Measurements from ENCODE around the gene ZNF366. TPM values are rescaled to one million over a fixed set of nuclear protein-coding genes. Genes with fewer than 3 reads are reported as not detected.
A peak's percentile ranks its signal among the peaks of the same experiment; 100 is the strongest.

The ZNF366 gene
- total and polyA plus RNA-seq, 10 donors = 0.26 to 19.8 (median 9.4) TPM

DNA sequence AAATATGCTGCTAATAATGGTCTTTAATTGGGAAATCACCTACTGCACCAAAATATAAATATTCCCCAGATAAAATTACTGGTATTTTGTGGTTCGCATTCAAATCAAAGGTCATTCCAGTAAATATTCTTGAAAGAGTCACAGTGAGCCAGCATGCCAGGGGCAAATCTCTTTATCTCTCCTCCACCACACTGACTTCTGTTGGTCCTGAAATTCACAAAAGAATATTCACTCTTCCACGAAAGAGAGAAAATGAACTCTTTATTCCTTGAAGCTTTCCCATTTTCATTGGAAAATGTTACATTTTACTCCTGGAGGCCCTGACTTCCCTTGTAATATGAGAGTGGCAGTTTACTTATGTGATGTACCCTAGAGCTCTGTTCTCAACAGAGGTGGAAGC, 39.7 kb downstream of the ZNF366 start:
- 84 to 95% (median 91%) methylated on average over 2 of the region's 2 CpGs for WGBS, 5 donors
- TF ChIP-seq POLR2AphosphoS5 (IDR thresholded peaks at IDR 0.05) (no peak), POLR2A (IDR thresholded peaks at IDR 0.05) (no peak), CTCF (IDR thresholded peaks at IDR 0.05 in 8 of 11, conservative IDR thresholded peaks at IDR 0.05 in 3 of 11) (no peak)
- peak overlapping the region in 5 of 8 donors; percentile 35 to 73 (median 59) for H3K27ac ChIP-seq
- H3K9me3 ChIP-seq = no peaks in the 10 kb centered on the region
- no peak for DNase-seq
- no peak overlapping the region for H3K4me3 ChIP-seq
- H3K4me1 ChIP-seq = peaks cover 15 to 64% (median 44%) of the 10 kb centered on the region in 6 donors
- no peaks in the 10 kb centered on the region for H3K27me3 ChIP-seq (replicated peaks in 1 of 7)
- no peaks in the 10 kb centered on the region for H3K36me3 ChIP-seq
- intact Hi-C loops (cut with DNase I; ENCODE audit: low total_unique reads) = no loop called here

DNA sequence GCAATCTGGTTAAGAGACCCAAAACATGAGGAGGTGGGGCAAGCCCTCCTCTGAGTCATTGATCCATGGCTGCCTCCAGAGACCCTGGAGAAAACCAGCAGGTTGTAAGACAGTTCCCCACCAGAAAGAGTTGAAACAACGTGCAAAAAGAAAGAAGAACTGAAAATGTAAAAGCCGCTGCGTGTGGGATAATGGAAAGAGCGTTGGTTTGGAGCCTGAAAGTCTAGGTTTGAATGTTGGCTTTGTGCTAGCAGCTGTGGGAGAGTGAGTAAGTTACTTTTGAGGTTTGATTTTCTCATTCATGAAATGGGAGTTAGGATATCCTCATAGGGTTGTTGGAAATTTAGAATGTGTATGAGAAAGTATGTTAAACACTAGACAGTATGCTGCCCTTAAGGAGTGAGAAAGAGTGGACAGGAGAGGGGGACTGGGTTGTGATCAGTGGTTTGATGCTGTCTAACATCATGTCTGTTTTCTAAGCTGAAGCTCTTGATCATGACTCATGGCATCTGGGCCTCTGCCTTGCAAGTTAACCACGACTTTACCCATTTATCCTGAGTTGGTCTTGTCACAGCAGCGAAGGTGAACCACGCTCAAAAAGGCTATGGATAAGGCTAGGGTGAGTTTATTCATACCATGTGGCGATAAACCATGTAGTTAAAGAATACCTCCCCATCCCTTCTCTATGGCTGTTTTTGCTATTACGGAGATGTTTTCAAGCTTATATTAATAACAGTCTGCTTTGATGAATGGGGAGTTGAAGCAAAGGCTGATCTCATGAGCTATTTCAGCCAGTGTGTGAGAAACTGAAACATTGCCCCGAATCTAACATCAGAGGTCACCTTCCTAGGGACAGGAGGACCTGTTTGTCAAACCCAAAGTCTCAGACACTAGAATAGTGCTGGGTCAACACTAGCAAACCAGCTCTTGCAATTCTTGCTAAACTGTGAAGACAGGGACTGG, 41.3 kb downstream of the ZNF366 start:
- no peaks in the 10 kb centered on the region for H3K9me3 ChIP-seq
- intact Hi-C loops (cut with DNase I; ENCODE audit: low total_unique reads) = no loop called here
- TF ChIP-seq POLR2A (IDR thresholded peaks at IDR 0.05) (no peak), CTCF (IDR thresholded peaks at IDR 0.05 in 8 of 11, conservative IDR thresholded peaks at IDR 0.05 in 3 of 11) (no peak), POLR2AphosphoS5 (IDR thresholded peaks at IDR 0.05) (no peak)
- H3K27ac ChIP-seq = peak overlapping the region in 4 of 8 donors; percentile 2 to 57 (median 18)
- no peaks in the 10 kb centered on the region for H3K27me3 ChIP-seq (replicated peaks in 1 of 7)
- no peak overlapping the region for H3K4me3 ChIP-seq
- peaks cover 0 to 4% (median 0%) of the 10 kb centered on the region in 6 donors for H3K36me3 ChIP-seq
- peaks cover 10 to 50% (median 35%) of the 10 kb centered on the region in 6 donors for H3K4me1 ChIP-seq
- 71 to 73% (median 72%) methylated on average over 10 of the region's 10 CpGs for WGBS, 5 donors
- DNase-seq = no peak

- intact Hi-C loops (cut with DNase I; ENCODE audit: low total_unique reads) = no loop called here
- H3K27ac ChIP-seq = peak overlapping the region in 4 of 8 donors; percentile 2 to 57 (median 18)
- no peak for DNase-seq
- TF ChIP-seq POLR2A (IDR thresholded peaks at IDR 0.05) (no peak), POLR2AphosphoS5 (IDR thresholded peaks at IDR 0.05) (no peak), CTCF (IDR thresholded peaks at IDR 0.05 in 8 of 11, conservative IDR thresholded peaks at IDR 0.05 in 3 of 11) (no peak)
- no peak overlapping the region for H3K4me3 ChIP-seq
- H3K4me1 ChIP-seq = peaks cover 10 to 50% (median 35%) of the 10 kb centered on the region in 6 donors
- WGBS, 5 donors = 33 to 67% (median 62%) methylated on average over 2 of the region's 2 CpGs
- H3K36me3 ChIP-seq = peaks cover 0 to 12% (median 3%) of the 10 kb centered on the region in 6 donors
- no peaks in the 10 kb centered on the region for H3K9me3 ChIP-seq
- H3K27me3 ChIP-seq (replicated peaks in 1 of 7) = no peaks in the 10 kb centered on the region
These were observed 42.1 kb downstream of the ZNF366 start for GRCh38 chr5:72465066-72465465.

DNA sequence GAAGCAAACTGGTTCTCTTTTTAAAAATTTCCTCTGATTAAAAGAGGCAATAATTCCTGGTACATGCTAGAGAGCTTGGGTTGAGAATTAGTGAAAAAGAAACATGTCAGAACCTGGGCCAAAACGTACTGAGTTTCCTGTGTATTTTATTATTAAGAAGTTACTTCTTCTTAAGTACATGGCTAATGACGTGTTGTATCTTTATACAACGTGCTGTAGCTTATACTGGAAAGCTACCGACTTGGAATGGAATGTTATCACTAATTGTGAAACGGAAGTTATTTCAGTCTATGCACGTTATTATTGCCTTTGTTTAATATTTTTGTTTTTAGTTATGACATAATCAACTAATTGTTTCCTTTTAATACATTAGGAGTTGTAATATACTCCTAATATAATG, 43.1 kb downstream of the ZNF366 start:
- Histone ChIP-seq H3K4me1 (peaks cover 10 to 56% (median 32%) of the 10 kb centered on the region in 6 donors), H3K4me3 (no peak overlapping the region), H3K27ac (no peak overlapping the region), H3K36me3 (peaks cover 0 to 20% (median 3%) of the 10 kb centered on the region in 6 donors), H3K27me3 (replicated peaks in 1 of 7) (no peaks in the 10 kb centered on the region), H3K9me3 (no peaks in the 10 kb centered on the region)
- 79 to 91% (median 84%) methylated on average over 6 of the region's 6 CpGs for WGBS, 5 donors
- no peak for DNase-seq
- intact Hi-C loops (cut with DNase I; ENCODE audit: low total_unique reads) = no loop called here
- TF ChIP-seq CTCF (IDR thresholded peaks at IDR 0.05 in 8 of 11, conservative IDR thresholded peaks at IDR 0.05 in 3 of 11) = no peak
- TF ChIP-seq POLR2A (IDR thresholded peaks at IDR 0.05) = no peak
- no peak for TF ChIP-seq POLR2AphosphoS5 (IDR thresholded peaks at IDR 0.05)
